D721Med (cell line): Measurements from ENCODE around the gene PSAT1.

Experiments used
- DNase-seq: peaks from one replicate; pipeline ENCODE4 v3.0.0; 2011; ENCODE audit warnings: low spot score; ENCODE audit not compliant: insufficient read length
- FAIRE-seq: peaks from 2 replicates; lab custom pipeline; 2011; peaks lifted over from hg19 to GRCh38; lab: Jason Lieb, UNC
- TF ChIP-seq, protein P1 (sequence below): IDR thresholded peaks from 2 replicates; pipeline ENCODE4 v1.5.1; 2012; ENCODE audit warnings: mild to moderate bottlenecking, control low read depth; ENCODE audit not compliant: insufficient read depth; ENCODE audit errors: missing control alignments

PSAT1 gene

DNA sequence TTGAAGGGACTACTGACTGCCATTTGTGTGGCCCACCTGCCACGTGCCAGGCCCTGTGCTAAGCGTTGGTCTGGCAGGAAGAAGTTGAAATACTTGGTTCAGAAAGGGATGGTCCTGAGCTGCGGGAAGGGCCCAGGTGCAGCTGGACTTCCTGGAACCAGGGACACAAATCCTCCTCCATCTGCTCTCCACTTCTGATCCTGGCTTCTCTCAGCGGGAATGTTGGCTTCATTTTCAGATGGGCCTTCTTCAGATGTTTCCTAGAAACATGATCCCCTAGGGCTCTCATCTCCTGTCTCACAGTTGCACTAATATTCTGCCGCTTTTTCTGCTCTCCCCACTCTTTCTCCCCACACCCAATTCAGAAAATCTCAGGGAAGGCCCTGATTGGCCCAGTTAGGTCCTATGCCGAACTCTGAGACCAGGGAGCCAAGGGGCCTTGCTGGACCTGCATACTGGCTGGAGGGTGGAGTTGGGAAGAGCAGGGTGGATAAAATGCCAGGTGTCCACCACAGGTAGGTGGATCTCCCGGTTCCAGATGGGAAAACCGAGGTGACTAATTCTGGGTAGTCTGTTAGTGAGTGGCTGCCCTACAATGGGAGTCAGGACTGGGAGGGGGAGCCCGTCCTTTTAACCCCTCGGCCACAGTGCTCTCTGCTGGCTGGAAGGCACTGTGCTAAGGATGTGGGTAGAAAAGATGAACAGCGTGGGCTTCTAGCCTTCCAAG is 19.4 kb downstream of the PSAT1 start:
- no peak for DNase-seq
- FAIRE-seq, result no peak
- TF ChIP-seq, protein P1, sequence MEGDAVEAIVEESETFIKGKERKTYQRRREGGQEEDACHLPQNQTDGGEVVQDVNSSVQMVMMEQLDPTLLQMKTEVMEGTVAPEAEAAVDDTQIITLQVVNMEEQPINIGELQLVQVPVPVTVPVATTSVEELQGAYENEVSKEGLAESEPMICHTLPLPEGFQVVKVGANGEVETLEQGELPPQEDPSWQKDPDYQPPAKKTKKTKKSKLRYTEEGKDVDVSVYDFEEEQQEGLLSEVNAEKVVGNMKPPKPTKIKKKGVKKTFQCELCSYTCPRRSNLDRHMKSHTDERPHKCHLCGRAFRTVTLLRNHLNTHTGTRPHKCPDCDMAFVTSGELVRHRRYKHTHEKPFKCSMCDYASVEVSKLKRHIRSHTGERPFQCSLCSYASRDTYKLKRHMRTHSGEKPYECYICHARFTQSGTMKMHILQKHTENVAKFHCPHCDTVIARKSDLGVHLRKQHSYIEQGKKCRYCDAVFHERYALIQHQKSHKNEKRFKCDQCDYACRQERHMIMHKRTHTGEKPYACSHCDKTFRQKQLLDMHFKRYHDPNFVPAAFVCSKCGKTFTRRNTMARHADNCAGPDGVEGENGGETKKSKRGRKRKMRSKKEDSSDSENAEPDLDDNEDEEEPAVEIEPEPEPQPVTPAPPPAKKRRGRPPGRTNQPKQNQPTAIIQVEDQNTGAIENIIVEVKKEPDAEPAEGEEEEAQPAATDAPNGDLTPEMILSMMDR, result no peak

DNA sequence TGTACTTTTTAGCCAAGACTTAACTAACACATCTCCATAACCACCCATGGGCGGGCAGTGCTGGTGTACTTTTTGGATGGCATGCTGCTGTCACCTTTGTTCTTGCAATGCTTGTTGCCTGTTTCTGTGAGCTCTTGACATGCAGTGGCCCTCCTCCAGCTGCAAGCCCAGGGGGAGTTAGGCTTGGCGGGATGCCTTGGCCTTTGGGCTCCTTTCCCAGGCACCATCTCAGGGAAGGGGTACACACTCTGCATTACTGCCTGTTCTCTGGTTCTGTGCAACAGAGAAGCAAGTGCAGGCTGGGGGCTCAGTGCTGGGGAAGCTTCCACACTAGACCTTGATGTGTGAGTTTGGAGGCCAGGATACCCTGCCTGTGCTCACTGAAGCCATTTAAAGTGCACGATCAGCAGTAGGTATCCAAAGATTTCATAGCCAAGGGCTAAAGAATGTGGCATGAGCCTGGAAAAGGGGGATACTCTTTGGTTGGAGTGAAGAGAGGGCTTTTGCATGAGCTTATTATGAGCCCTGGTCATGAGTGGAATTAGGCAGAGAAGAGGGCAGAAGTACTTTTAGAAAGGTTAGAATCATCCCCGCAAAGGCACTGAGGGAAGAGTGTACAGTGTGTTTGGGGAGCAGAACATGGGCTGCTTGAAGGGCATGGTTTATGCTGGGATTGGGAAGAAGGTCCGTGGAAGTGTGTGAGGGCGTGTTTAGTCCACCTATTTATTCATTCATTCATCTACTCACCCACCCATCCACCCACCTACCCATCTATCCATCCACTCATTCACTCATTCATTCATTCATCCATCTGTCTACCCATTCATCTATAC is 22.5 kb downstream of the PSAT1 start:
- no peak for DNase-seq
- no peak for FAIRE-seq
- TF ChIP-seq, protein P1, result no peak

DNA sequence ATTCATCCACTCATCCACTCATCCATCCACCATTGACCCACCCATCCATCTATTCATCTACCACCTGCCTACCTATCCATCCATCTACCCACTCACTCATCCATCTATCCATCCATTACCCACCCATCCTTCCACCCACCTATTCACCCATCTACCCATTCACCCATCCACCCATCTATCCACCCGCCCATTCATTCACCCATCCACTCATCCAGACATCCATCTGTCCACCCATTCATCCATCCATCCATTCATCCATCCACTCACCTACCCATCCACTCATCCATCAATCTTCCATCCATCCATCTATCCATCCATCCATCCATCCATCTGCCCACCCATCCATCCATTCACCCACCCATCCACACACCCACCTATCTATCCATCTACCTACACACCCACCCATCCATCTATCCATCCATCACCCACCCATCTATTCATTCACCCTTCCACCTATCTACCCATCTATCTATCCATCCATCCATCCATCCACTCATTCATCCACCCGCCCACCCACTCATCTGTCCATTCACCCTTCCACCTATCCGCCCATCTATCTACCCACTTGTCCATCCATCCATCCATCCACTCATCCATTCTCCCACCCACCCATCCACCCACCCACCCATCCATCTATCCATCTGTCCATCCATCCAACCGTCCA is 23.2 kb downstream of the PSAT1 start:
- FAIRE-seq (no peak), DNase-seq (no peak)
- TF ChIP-seq, protein P1, result no peak

DNA sequence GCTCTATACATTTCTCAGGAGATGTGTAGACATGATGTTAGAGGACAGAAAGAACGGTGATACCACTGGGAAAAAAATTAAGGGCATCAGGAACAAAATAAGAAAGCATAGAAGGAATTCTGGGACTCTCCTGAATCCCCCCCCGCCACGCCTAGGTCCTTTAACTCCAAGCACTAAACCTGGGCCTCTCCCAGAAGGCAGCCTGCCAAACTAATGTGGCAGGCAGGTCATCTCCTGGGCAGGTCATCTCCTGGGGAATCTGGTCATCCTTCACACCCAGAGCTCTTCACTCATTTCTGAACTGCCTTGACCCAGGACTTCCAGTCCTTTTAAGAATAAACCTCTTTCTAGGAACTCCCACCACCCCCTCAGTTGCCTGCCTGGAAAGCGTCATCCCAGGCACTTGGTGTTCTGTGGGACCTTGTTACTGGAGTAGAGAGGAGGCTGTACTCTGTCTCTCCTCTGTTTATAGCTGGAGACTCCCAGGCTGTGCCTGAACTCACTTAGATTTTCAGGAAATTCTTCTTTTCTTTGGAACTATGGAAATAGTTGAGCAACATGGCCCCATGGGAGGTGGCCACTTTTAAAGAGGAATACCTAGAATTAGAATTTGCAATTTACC is 24.1 kb downstream of the PSAT1 start:
- DNase-seq, result no peak
- TF ChIP-seq, protein P1, result no peak
- FAIRE-seq, result no peak

DNA sequence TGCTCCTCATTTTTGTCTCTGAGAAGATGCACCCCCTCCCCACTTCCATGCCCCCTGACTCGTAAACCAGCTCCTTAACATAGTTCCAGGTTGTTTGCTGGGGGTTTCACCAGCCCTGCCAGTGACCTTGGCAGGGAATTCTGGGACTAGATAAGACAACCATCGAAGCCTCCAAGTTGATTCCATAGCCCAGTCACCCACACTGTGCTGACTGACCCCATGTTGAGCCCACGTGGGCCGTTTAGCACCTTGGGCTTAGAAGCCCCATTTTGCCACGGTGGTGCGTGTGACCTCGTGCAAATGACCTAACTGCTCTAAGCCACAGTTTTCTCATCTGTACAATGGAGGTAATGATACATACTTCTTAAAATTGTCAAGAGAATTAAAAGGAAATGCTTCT is 24.6 kb downstream of the PSAT1 start:
- FAIRE-seq, result no peak
- no peak for DNase-seq
- TF ChIP-seq, protein P1, result no peak

DNA sequence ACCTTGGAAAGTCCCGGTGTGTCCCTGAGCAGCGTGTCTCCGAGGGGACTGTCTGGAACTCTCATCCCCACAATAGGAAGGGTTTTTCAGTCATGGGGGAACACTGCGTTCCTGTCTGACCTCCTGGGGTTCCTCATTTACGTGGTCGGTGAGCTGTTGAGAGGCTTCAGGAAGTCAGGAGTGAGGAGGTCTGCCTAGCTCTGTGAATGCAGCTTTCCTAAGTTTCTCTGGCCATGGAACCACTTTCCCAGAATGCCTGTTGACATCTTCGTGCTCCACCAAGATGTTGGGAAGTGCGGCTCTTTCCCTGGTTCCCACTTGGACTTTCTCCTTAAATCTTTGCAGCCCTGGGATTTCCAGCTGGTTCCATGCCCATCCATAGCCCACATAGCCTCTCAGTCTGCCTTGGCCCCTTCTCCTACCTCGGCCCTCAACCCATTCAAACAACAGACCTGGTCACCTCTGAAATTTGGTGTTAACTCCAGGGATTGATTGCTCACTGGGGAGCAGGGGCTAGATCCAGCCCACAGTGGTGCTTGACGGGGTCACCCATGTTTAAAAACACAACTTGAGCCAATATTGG is 27.2 kb downstream of the PSAT1 start:
- no peak for FAIRE-seq
- DNase-seq, result no peak
- TF ChIP-seq, protein P1, result no peak
